H1 (cell line): ENCODE measurements around the gene MTERF2. TPM values are rescaled to one million over a fixed set of nuclear protein-coding genes. Genes with fewer than 3 reads are reported as not detected.

ENCODE experiments used
- CTCF ChIA-PET: fragments of 300-600 bp; sonication (Branson Sonifier 250); formaldehyde crosslinking; loops from one replicate; lab custom pipeline; 2021; ENCODE audit not compliant: partially characterized antibody; lab: Charles Lee
- POLR2A ChIA-PET: fragments of 300-600 bp; sonication (Branson Sonifier 250); formaldehyde crosslinking; loops from one replicate; lab custom pipeline; 2021; ENCODE audit warnings: inconsistent platforms; ENCODE audit not compliant: partially characterized antibody; lab: Charles Lee
- DNase-seq, 2 experiments: peaks; one replicate each; pipeline versions ENCODE4 v3.0.0 to v3.0.0-alpha.2; 2010 to 2022; ENCODE audit warnings: low spot score in 2 of 2, low read depth in 1 of 2, mixed read lengths in 1 of 2
- FAIRE-seq: peaks from 2 replicates; lab custom pipeline; 2011; peaks lifted over from hg19 to GRCh38; lab: Jason Lieb, UNC
- H2AFZ ChIP-seq: 2 replicates; pipeline ENCODE4 v1.8.1; 2012; ENCODE audit warnings: low read length, inconsistent platforms
- H2AK5ac ChIP-seq: 2 replicates; pipeline ENCODE4 v1.6.1; 2013; ENCODE audit warnings: low read depth, low read length
- H2BK120ac ChIP-seq: replicated peaks from 2 replicates; pipeline ENCODE3; 2013; ENCODE audit warnings: low read depth, low read length, inconsistent platforms
- H2BK12ac ChIP-seq: 2 replicates; pipeline ENCODE4 v1.6.1; 2013; ENCODE audit warnings: low read depth, low read length
- H2BK15ac ChIP-seq: 2 replicates; pipeline ENCODE4 v1.6.1; 2013; ENCODE audit warnings: low read length
- H2BK20ac ChIP-seq: 2 replicates; pipeline ENCODE4 v1.6.1; 2013; ENCODE audit warnings: low read length
- H2BK5ac ChIP-seq: 2 replicates; pipeline ENCODE4 v1.6.1; 2013; ENCODE audit warnings: low read depth, low read length
- H3K14ac ChIP-seq: 2 replicates; pipeline ENCODE4 v1.6.1; 2013; ENCODE audit warnings: inconsistent platforms; ENCODE audit not compliant: insufficient read length
- H3K18ac ChIP-seq: 2 replicates; pipeline ENCODE4 v1.6.1; 2013; ENCODE audit warnings: low read length; ENCODE audit errors: extremely low read depth
- H3K23ac ChIP-seq: 2 replicates; pipeline ENCODE4 v1.6.1; 2013; ENCODE audit warnings: inconsistent platforms; ENCODE audit not compliant: insufficient read length
- H3K23me2 ChIP-seq: 2 replicates; pipeline ENCODE4 v1.6.1; 2013; ENCODE audit warnings: low read depth, low read length
- H3K27ac ChIP-seq: 2 replicates; pipeline ENCODE4 v1.6.1; 2011; ENCODE audit warnings: low read depth, low read length, inconsistent platforms
- H3K27me3 ChIP-seq, 4 experiments: replicated peaks in 1 of 4; 1 replicate in 1 of 4; 2 replicates in 3 of 4; pipeline versions ENCODE4 v1.6.1 to v1.8.1; 2011 to 2013; ENCODE audit warnings: low read length in 3 of 4, mild to moderate bottlenecking in 3 of 4, inconsistent platforms in 2 of 4, mixed read lengths in 2 of 4, moderate library complexity in 1 of 4; ENCODE audit not compliant: control insufficient read depth in 3 of 4, insufficient read depth in 3 of 4; ENCODE audit errors: extremely low read depth in 1 of 4
- H3K36me3 ChIP-seq, 4 experiments: 2 replicates each; pipeline versions ENCODE4 v1.6.1 to v1.8.1; 2011 to 2013; ENCODE audit warnings: mild to moderate bottlenecking in 4 of 4, low read length in 3 of 4, moderate library complexity in 2 of 4, control low read depth in 1 of 4, inconsistent platforms in 1 of 4; ENCODE audit not compliant: insufficient read depth in 4 of 4, control insufficient read depth in 2 of 4
- H3K4ac ChIP-seq: replicated peaks from 2 replicates; pipeline ENCODE3; 2013; ENCODE audit warnings: low read length, low read depth, mixed read lengths, inconsistent platforms; ENCODE audit not compliant: insufficient read length
- H3K4me1 ChIP-seq, 4 experiments: replicated peaks in 1 of 4; 1 replicate in 1 of 4; 2 replicates in 3 of 4; pipeline versions ENCODE4 v1.6.1 to v1.8.1; 2011 to 2013; ENCODE audit warnings: low read length in 3 of 4, inconsistent platforms in 2 of 4, mixed read lengths in 1 of 4; ENCODE audit not compliant: insufficient read depth in 4 of 4, control insufficient read depth in 3 of 4
- H3K4me2 ChIP-seq, 2 experiments: 2 replicates each; pipeline versions ENCODE4 v1.6.1 to v1.8.1; 2011 to 2013; ENCODE audit warnings: low read depth in 2 of 2, low read length in 2 of 2, control low read depth in 1 of 2, inconsistent platforms in 1 of 2, mild to moderate bottlenecking in 1 of 2; ENCODE audit not compliant: insufficient read depth in 1 of 2
- H3K4me3 ChIP-seq, 4 experiments: fragments of 200-600, 300-600 bp in 1 of 4; sonication (generic), shearing (Covaris generic), sonication (Bioruptor Twin) in 1 of 4; 2 replicates each; pipeline versions ENCODE4 v1.5.1 to v1.8.1; 2011 to 2016; ENCODE audit warnings: low read length in 4 of 4, low read depth in 3 of 4, control low read depth in 2 of 4, inconsistent platforms in 2 of 4, mild to moderate bottlenecking in 2 of 4, mixed read lengths in 1 of 4, moderate library complexity in 1 of 4; ENCODE audit not compliant: insufficient read depth in 2 of 4; ENCODE audit errors: extremely low read depth in 1 of 4
- H3K56ac ChIP-seq: replicated peaks from 2 replicates; pipeline ENCODE3; 2013; ENCODE audit warnings: low read depth, mild to moderate bottlenecking, mixed read lengths, low read length, inconsistent platforms; ENCODE audit not compliant: insufficient read length
- H3K79me1 ChIP-seq: 2 replicates; pipeline ENCODE4 v1.6.1; 2013; ENCODE audit warnings: low read depth, low read length, control low read depth
- H3K79me2 ChIP-seq, 2 experiments: 2 replicates each; pipeline versions ENCODE4 v1.6.1 to v1.8.1; 2012 to 2013; ENCODE audit warnings: low read length in 2 of 2, mild to moderate bottlenecking in 2 of 2, inconsistent platforms in 1 of 2; ENCODE audit not compliant: insufficient read depth in 2 of 2, control insufficient read depth in 1 of 2
- H3K9ac ChIP-seq, 4 experiments: replicated peaks in 1 of 4; 1 replicate in 1 of 4; 2 replicates in 3 of 4; pipeline versions ENCODE4 v1.6.1 to v1.8.1; 2011 to 2013; ENCODE audit warnings: low read depth in 3 of 4, low read length in 3 of 4, control low read depth in 2 of 4, mild to moderate bottlenecking in 2 of 4, moderate library complexity in 2 of 4, inconsistent platforms in 1 of 4; ENCODE audit errors: extremely low read depth in 1 of 4
- H3K9me3 ChIP-seq, 2 experiments: 2 replicates each; pipeline versions ENCODE4 v1.6.1 to v1.8.1; 2012 to 2013; ENCODE audit warnings: mild to moderate bottlenecking in 2 of 2, moderate library complexity in 2 of 2, control low read depth in 1 of 2, inconsistent platforms in 1 of 2, low read depth in 1 of 2, low read length in 1 of 2, mixed read lengths in 1 of 2; ENCODE audit not compliant: insufficient read depth in 2 of 2
- H4K20me1 ChIP-seq, 2 experiments: replicated peaks in 1 of 2; 2 replicates each; pipeline versions ENCODE3 to v1.8.1; 2011 to 2013; ENCODE audit warnings: inconsistent platforms in 2 of 2, low read length in 2 of 2, mild to moderate bottlenecking in 1 of 2; ENCODE audit not compliant: insufficient read depth in 2 of 2, control insufficient read depth in 1 of 2
- H4K5ac ChIP-seq: 2 replicates; pipeline ENCODE4 v1.6.1; 2013; ENCODE audit warnings: low read length, low read depth, mixed read lengths, inconsistent platforms; ENCODE audit not compliant: insufficient read length
- H4K8ac ChIP-seq: 2 replicates; pipeline ENCODE4 v1.8.0; 2013; ENCODE audit warnings: mild to moderate bottlenecking, moderate library complexity, low read length, inconsistent platforms; ENCODE audit not compliant: insufficient read depth; ENCODE audit errors: extremely low read depth
- H4K91ac ChIP-seq: replicated peaks from 2 replicates; pipeline ENCODE3; 2013; ENCODE audit warnings: low read length, mixed read lengths, inconsistent platforms; ENCODE audit not compliant: insufficient read length
- NANOG ChIP-seq: IDR thresholded peaks from 2 replicates; pipeline ENCODE4 v1.6.1; 2011; ENCODE audit warnings: low read length, low read depth, mild to moderate bottlenecking, inconsistent platforms; ENCODE audit not compliant: insufficient read depth, poor library complexity, severe bottlenecking
- RNF2 ChIP-seq: fragments of 200-900, 300-1000 bp; sonication (generic); IDR thresholded peaks from 2 replicates; pipeline ENCODE4 v1.7.1; 2016; ENCODE audit warnings: borderline replicate concordance, low read depth, mild to moderate bottlenecking, antibody characterized with exemption, low read length; ENCODE audit not compliant: poor library complexity, severe bottlenecking; ENCODE audit errors: missing control alignments
- WGBS, 2 experiments: shearing (Covaris generic) in 1 of 2; methylation state at CpG; one replicate each; pipeline versions ENCODE4 v1.1.6 to v1.1.7; 2013 to 2015; ENCODE audit warnings: low lambda C conversion rate in 2 of 2, mixed read lengths in 2 of 2, inconsistent platforms in 1 of 2, low coverage in 1 of 2, missing lambda C conversion rate in 1 of 2; ENCODE audit not compliant: insufficient replicate concordance in 2 of 2, insufficient coverage in 1 of 2, insufficient read length in 1 of 2; ENCODE audit errors: extremely low coverage in 1 of 2, missing lambda C conversion rate in 1 of 2; 5-methylcytosine and 5-hydroxymethylcytosine counted together
- polyA plus RNA-seq, 7 experiments: library from polyadenylated mRNA; depleted of rRNA in 3 of 7; stranded (reverse) in 5 of 7; unstranded in 2 of 7; fragments of >200 nt in 5 of 7; fragments of 200-250 nt in 2 of 7; gene quantifications; 1 replicate in 5 of 7; 2 replicates in 1 of 7; 4 replicates in 1 of 7; pipeline versions ENCODE4 v1.2.1 to v1.2.3, GENCODE V29; 2011 to 2013; ENCODE audit warnings: missing spikeins in 2 of 7, mixed read lengths in 2 of 7
- total RNA-seq: library from RNA; stranded (reverse); fragmentation: NEBNext Ultra II Directional; extraction: Animal tissue kit (Norgen Biotek cat#: 25700); gene quantifications from 2 replicates; pipeline ENCODE4 v1.2.1, GENCODE V29; 2021

Gene MTERF2
- total and polyA plus RNA-seq, 2 of the 8 experiments (the other 6 are each of a cell fraction or from before 2014, with no cell fraction given), result 2.8 to 7.1 TPM

DNA sequence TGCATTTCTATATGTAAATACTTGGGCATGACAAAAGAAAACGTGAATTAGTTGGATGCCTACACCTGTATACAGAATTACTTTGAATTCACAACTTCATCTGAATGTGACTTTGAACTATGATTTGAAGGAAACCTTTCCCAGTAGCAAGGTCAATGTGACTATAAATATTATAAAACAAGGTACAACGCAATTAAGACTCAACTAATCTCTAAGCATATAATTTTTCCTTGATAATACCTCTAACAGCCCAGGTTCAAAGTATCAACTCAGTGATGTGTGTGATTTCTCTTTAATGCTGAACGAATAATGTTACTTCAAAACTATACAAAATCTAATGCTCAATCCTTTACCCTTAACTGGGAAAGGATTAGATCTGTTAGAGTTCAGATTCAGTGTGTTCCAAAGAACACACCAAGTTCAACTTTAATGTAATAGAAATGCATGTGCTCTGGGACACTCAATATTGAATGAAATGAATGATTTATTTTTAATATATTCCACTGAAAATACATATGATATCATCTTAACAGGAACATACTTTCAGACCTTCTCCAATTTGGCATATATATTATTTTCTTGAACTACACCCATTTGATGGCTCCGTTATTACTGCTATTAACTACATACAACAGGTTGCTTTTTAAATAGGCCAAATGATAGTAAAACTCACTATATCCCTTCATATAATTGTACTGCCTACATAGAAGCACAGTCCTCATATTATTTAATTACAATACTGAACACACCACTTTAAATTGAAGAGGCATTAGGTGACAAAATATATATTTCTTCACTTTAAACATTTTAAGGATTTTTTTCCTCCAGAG is 40.1 kb upstream of the MTERF2 start:
- Histone ChIP-seq H2AFZ (no peak overlapping the region), H3K79me1 (no peaks in the 10 kb centered on the region), H3K4me1 (no peaks in the 10 kb centered on the region), H3K4me2 (no peak overlapping the region), H2BK15ac (no peak overlapping the region), H4K20me1 (no peaks in the 10 kb centered on the region), H3K27me3 (peaks cover 0 to 2% (median 0%) of the 10 kb centered on the region in 4 experiments; a peak in 1 of 7 replicates), H3K9me3 (no peaks in the 10 kb centered on the region), H3K36me3 (no peaks in the 10 kb centered on the region), H3K56ac (no peak overlapping the region), H3K9ac (no peak overlapping the region), H3K4me3 (no peak overlapping the region), H3K79me2 (no peaks in the 10 kb centered on the region; a peak in 1 of 4 replicates), H4K91ac (no peak overlapping the region), H2AK5ac (no peak overlapping the region), H3K27ac (no peak overlapping the region), H2BK20ac (no peak overlapping the region), H2BK5ac (no peak overlapping the region), H2BK120ac (no peak overlapping the region), H3K23me2 (no peaks in the 10 kb centered on the region; the same call in 1 of the 2 replicates), H3K14ac (no peak overlapping the region), H4K8ac (no peak overlapping the region), H3K4ac (no peak overlapping the region), H3K23ac (no peak overlapping the region), H4K5ac (no peak overlapping the region), H2BK12ac (no peak overlapping the region), H3K18ac (no peak overlapping the region)
- POLR2A ChIA-PET, result no interaction called here
- CTCF ChIA-PET, result no interaction called here
- TF ChIP-seq NANOG (no peak), RNF2 (no peak)
- no peak for FAIRE-seq
- 81% methylated on average over 4 of the region's 4 CpGs; no CpG with 5 or more reads in 1 of the 2 experiments for WGBS, 2 experiments
- DNase-seq, result no peak
